ENCODE results near the gene AGBL1.

Gene AGBL1

DNA sequence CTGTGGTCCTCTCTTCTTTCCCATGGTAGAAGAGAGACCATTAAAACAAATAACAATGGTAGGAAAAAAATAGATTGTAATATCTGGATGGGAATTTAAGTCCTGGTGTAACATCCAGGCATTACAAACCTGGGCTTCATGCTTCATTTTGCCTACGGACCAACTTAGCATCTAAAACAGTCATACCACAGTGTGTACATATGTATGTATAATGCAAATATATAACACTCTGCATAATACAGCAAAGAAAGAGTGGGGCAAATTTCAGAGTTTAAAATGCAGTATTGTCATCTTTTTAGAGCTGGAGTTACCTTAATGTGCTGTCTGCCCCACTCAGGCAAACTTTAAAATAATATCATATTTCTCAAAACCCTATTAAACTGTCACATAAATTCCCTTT lies 298.2 kb downstream of the AGBL1 start:
- ATAC-seq (ENCODE audit: insufficient read depth, low read depth): no peak

DNA sequence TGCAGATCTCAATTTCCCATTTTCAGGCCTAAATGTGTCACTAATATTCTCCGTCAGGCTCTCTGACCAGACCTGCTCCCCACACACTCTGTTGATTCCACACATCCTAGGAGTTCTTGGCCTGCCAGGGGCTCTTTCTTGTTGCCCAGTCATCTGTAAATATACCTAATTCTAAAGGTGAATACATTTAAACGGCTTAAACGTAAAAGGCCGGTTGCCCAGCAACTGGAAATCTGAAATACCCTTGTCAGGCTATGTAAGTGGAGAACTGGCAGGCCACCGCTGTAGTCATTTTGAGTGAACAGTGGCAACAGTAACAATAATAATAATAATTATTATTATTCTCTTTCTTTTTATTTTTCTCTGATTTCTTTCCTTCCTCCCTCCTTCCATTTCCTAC lies 302.7 kb downstream of the AGBL1 start:
- ATAC-seq (ENCODE audit: insufficient read depth, low read depth) (no peak), DNase-seq (no peak)
- Histone ChIP-seq H3K9me3 (ENCODE audit: insufficient read depth, low read length, severe bottlenecking) (no peaks in the 10 kb centered on the region), H3K4me3 (ENCODE audit: low read depth in 1 of 2, low read length in 2 of 2) (no peak overlapping the region), H3K36me3 (ENCODE audit: insufficient read depth, low read length) (no peaks in the 10 kb centered on the region), H3K27me3 (ENCODE audit: insufficient read depth, low read length, poor library complexity) (no peaks in the 10 kb centered on the region), H3K9ac (ENCODE audit: low read depth, low read length) (no peak overlapping the region), H3K27ac (ENCODE audit: low read length) (no peak overlapping the region), H3K4me2 (ENCODE audit: insufficient read depth, low read length) (no peak overlapping the region), H3K79me2 (ENCODE audit: insufficient read depth, low read length) (no peaks in the 10 kb centered on the region), H3K4me1 (ENCODE audit: insufficient read depth, low read length) (no peaks in the 10 kb centered on the region), H4K20me1 (ENCODE audit: insufficient read depth, low read length) (no peaks in the 10 kb centered on the region), H2AFZ (ENCODE audit: low read depth, low read length) (no peak overlapping the region)
- TF ChIP-seq EZH2 (IDR thresholded peaks at IDR 0.05; ENCODE audit: borderline replicate concordance, low read depth, low read length, severe bottlenecking): no peak
- TF ChIP-seq, protein P1, sequence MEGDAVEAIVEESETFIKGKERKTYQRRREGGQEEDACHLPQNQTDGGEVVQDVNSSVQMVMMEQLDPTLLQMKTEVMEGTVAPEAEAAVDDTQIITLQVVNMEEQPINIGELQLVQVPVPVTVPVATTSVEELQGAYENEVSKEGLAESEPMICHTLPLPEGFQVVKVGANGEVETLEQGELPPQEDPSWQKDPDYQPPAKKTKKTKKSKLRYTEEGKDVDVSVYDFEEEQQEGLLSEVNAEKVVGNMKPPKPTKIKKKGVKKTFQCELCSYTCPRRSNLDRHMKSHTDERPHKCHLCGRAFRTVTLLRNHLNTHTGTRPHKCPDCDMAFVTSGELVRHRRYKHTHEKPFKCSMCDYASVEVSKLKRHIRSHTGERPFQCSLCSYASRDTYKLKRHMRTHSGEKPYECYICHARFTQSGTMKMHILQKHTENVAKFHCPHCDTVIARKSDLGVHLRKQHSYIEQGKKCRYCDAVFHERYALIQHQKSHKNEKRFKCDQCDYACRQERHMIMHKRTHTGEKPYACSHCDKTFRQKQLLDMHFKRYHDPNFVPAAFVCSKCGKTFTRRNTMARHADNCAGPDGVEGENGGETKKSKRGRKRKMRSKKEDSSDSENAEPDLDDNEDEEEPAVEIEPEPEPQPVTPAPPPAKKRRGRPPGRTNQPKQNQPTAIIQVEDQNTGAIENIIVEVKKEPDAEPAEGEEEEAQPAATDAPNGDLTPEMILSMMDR (IDR thresholded peaks at IDR 0.05; ENCODE audit: borderline replicate concordance, extremely low read depth, low read length, poor library complexity, severe bottlenecking): no peak

More for the DNA sequence above, 298.2 kb downstream of the AGBL1 start:
- Histone ChIP-seq H3K4me3 (ENCODE audit: low read depth in 1 of 2, low read length in 2 of 2) (no peak overlapping the region), H2AFZ (ENCODE audit: low read depth, low read length) (no peak overlapping the region), H3K9me3 (ENCODE audit: insufficient read depth, low read length, severe bottlenecking) (no peaks in the 10 kb centered on the region), H3K36me3 (ENCODE audit: insufficient read depth, low read length) (no peaks in the 10 kb centered on the region), H3K79me2 (ENCODE audit: insufficient read depth, low read length) (no peaks in the 10 kb centered on the region), H3K4me1 (ENCODE audit: insufficient read depth, low read length) (no peaks in the 10 kb centered on the region), H3K27ac (ENCODE audit: low read length) (no peak overlapping the region), H3K27me3 (ENCODE audit: insufficient read depth, low read length, poor library complexity) (no peaks in the 10 kb centered on the region), H4K20me1 (ENCODE audit: insufficient read depth, low read length) (no peaks in the 10 kb centered on the region), H3K9ac (ENCODE audit: low read depth, low read length) (no peak overlapping the region), H3K4me2 (ENCODE audit: insufficient read depth, low read length) (no peak overlapping the region)
- no peak for DNase-seq
- TF ChIP-seq, protein P1 (IDR thresholded peaks at IDR 0.05; ENCODE audit: borderline replicate concordance, extremely low read depth, low read length, poor library complexity, severe bottlenecking): no peak
- no peak for TF ChIP-seq EZH2 (IDR thresholded peaks at IDR 0.05; ENCODE audit: borderline replicate concordance, low read depth, low read length, severe bottlenecking)

DNA sequence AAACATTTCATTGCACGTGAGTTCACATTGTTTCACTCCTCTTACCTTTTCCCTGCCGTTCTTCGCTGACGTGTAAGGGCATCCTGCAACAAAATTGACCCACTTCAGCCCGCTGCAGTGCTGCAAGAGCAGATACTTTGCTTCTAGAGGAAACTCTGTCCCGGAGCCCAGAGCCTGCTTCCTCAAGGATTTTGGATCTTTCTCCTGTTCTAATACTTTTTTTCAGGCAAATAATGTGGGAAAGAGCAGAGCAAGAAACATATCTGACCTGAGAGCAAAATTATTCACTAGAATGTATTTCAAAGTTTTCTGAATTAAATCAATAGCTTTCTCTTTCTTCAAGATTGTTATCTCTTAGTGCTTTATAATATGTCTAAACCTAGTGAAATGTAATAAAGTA lies 303.9 kb downstream of the AGBL1 start:
- no peaks in the 10 kb centered on the region for H3K36me3 ChIP-seq (ENCODE audit: insufficient read depth, low read length)
- no peak overlapping the region for H2AFZ ChIP-seq (ENCODE audit: low read depth, low read length)
- no peak overlapping the region for H3K9ac ChIP-seq (ENCODE audit: low read depth, low read length)
- H3K79me2 ChIP-seq (ENCODE audit: insufficient read depth, low read length): no peaks in the 10 kb centered on the region
- TF ChIP-seq, protein P1 (IDR thresholded peaks at IDR 0.05; ENCODE audit: borderline replicate concordance, extremely low read depth, low read length, poor library complexity, severe bottlenecking): no peak
- no peak for TF ChIP-seq EZH2 (IDR thresholded peaks at IDR 0.05; ENCODE audit: borderline replicate concordance, low read depth, low read length, severe bottlenecking)
- H3K4me1 ChIP-seq (ENCODE audit: insufficient read depth, low read length): no peaks in the 10 kb centered on the region
- no peaks in the 10 kb centered on the region for H4K20me1 ChIP-seq (ENCODE audit: insufficient read depth, low read length)
- no peaks in the 10 kb centered on the region for H3K9me3 ChIP-seq (ENCODE audit: insufficient read depth, low read length, severe bottlenecking)
- H3K4me3 ChIP-seq (ENCODE audit: low read depth in 1 of 2, low read length in 2 of 2): no peak overlapping the region
- DNase-seq: no peak
- no peaks in the 10 kb centered on the region for H3K27me3 ChIP-seq (ENCODE audit: insufficient read depth, low read length, poor library complexity)
- H3K27ac ChIP-seq (ENCODE audit: low read length): no peak overlapping the region
- no peak for ATAC-seq (ENCODE audit: insufficient read depth, low read depth)
- H3K4me2 ChIP-seq (ENCODE audit: insufficient read depth, low read length): no peak overlapping the region

DNA sequence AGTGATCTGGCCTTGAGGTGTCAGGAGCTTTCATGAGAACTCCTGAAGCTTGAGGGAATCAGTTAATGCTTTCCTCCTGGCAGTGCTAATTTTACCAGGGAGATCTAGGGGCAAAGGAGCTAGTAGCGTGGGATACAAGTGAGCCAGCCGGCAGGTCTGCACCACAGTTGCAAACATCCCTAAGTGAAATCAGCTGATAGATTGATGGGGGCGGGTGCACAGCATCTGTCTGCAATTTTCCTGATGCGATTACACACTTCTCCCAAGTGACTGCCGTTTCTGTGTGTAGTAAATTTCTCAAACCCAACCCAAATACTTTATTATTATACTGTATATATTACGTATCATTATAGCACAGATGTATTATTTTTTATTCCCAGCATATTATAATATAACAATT lies 304.5 kb downstream of the AGBL1 start:
- Histone ChIP-seq H4K20me1 (ENCODE audit: insufficient read depth, low read length) (no peaks in the 10 kb centered on the region), H3K9ac (ENCODE audit: low read depth, low read length) (no peak overlapping the region), H3K9me3 (ENCODE audit: insufficient read depth, low read length, severe bottlenecking) (no peaks in the 10 kb centered on the region), H3K4me3 (ENCODE audit: low read depth in 1 of 2, low read length in 2 of 2) (no peak overlapping the region), H3K4me1 (ENCODE audit: insufficient read depth, low read length) (no peaks in the 10 kb centered on the region), H3K36me3 (ENCODE audit: insufficient read depth, low read length) (no peaks in the 10 kb centered on the region), H3K4me2 (ENCODE audit: insufficient read depth, low read length) (no peak overlapping the region), H3K27ac (ENCODE audit: low read length) (no peak overlapping the region), H2AFZ (ENCODE audit: low read depth, low read length) (no peak overlapping the region), H3K79me2 (ENCODE audit: insufficient read depth, low read length) (no peaks in the 10 kb centered on the region), H3K27me3 (ENCODE audit: insufficient read depth, low read length, poor library complexity) (no peaks in the 10 kb centered on the region)
- ATAC-seq (ENCODE audit: insufficient read depth, low read depth) (no peak), DNase-seq (no peak)
- TF ChIP-seq EZH2 (IDR thresholded peaks at IDR 0.05; ENCODE audit: borderline replicate concordance, low read depth, low read length, severe bottlenecking): no peak
- TF ChIP-seq, protein P1 (IDR thresholded peaks at IDR 0.05; ENCODE audit: borderline replicate concordance, extremely low read depth, low read length, poor library complexity, severe bottlenecking): no peak

Measured in DND-41 (cell line).